Placental epithelial cell (primary cell): ENCODE results near the gene NOVA2. TPM values are rescaled to one million over a fixed set of nuclear protein-coding genes. Genes with fewer than 3 reads are reported as not detected.

Experiments
- small RNA-seq: library from RNA; depleted of rRNA; stranded (forward); fragments of <200 nt; gene quantifications from one replicate; pipeline ENCODE3, GENCODE V24; 2012
- total RNA-seq: library from RNA; depleted of rRNA; stranded (reverse); fragments of >200 nt; gene quantifications from 2 replicates; pipeline ENCODE4 v1.2.3, GENCODE V29; 2012

Gene NOVA2, protein sequence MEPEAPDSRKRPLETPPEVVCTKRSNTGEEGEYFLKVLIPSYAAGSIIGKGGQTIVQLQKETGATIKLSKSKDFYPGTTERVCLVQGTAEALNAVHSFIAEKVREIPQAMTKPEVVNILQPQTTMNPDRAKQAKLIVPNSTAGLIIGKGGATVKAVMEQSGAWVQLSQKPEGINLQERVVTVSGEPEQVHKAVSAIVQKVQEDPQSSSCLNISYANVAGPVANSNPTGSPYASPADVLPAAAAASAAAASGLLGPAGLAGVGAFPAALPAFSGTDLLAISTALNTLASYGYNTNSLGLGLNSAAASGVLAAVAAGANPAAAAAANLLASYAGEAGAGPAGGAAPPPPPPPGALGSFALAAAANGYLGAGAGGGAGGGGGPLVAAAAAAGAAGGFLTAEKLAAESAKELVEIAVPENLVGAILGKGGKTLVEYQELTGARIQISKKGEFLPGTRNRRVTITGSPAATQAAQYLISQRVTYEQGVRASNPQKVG
- total RNA-seq: not detected in 2 replicates

DNA sequence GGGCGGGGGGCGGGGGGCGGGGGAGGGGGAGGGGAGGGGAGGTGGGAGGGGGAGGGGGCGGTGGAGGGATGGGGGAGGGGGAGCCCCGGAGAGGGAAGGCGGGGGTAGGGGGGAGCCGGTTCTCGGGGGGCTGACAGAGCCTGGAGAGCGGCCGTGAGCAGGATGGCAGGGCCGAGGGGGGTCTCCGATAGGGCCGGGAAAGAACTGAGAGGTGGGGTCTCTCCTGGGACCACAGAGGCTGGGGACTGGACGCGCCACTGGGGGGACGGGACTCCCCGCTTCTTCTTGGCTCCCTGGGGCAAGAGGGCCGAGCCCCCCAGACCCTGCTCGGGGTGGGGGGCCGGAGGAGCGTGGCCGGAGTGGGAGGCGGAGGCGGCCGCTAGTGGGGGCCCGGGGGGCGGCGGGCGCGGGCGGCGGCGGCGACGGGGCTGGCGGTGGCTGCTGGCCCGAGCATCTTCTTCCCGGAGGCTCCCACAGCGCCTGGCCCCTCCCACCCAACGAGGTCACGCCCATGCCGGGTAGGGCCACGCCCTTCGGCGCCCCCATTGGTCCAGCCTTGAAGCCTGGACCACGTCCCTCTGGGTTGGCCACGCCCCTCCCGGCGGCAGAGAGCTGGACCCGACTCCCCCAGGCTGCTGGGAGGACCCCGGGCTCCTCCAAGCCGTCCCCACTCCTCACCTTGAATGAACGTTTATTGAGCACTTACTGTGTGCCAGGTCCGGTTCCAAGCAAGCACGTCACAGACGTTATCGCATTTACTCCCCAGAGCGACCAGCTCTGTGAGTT lies at the start of gene NOVA2:
Gene NOVA2, minus strand, starts transcription at position 313 of the 786 bp plus-strand sequence. CDS start 514 bp downstream, outside the sequence.

DNA sequence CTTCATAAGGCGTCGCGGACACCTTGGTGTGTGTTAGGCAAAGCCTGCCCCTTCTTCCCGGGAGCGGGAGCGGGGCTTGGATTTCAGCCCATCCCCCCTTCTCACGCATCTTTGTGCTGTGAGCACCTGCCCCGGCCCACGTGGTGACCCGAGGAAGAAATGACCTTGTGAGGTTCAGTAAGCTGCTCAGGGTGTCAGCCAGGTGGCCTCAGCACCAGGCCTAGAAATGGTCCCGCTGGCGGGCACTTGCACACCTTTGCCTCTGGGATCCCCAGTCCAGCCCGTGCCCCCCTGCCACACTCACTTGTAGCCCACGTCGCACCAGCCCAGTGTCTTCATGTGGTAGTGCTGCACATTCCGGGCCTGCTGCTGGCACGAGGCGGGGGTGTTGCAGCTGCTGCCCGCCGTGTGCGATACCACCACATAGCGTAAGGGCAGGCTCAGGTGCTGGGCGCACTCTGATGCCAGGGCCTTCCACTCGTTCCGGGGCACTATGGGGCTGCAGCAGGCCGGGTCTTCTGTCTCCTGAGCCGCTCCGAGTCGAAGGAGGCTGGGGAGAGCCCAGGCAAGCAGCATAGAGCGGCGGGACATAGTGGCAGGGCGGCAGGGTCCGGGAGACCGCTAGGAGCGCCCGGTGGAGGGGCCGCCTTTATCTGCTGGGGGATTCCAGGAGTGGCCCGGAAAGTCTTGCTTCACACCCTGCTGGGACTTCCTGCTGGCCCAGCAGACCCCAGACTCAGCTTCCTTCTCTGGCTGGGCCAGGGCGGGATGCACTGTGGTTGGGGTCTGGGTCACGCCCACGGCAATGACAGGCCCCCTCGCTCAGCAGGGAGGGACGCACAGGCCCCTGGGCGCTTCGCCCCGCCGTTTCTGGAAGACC lies 49.0 kb upstream of the NOVA2 start, which contains the start of gene PGLYRP1:
Gene PGLYRP1, minus strand, starts transcription at position 623 of the 880 bp plus-strand sequence. Its CDS starts 32 bp downstream, at position 591.

DNA sequence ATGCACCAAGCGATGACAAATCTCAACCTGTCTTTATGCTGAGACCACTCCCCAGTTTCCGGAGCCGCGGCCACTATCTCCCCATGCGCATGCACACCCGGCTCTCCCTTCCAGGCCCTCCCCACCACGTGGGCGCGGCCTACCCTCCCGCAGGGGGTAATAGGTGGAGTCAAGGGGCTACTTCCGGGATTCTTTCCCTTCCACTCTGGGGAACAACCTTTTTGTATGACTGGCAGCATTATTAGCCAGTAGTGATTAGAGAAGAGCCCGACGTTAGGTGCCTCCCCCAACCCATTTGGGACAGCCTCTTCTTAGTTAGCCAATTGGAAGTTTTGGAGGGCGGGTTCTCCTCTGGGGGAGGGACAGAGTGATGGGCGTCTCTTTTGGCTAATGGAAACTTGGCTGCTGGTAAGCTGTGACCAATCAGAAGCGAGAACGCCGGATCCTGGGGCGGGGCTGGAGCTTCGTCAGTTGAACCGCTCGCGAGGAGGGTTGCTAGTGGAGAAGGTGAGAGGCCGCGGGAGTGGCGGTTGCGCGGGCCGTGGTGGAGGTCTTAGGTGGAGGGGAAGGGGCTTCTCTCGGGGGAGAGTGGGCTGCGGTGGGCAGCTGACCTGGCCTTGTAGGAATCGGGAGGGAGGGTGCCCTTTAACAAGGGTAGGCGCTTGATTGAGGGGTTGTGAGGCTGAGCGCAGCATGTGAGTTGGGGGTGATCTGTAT lies 21.5 kb upstream of the NOVA2 start, which contains the start of gene CCDC61:
Gene CCDC61, plus strand, starts transcription at position 470 of the 717 bp plus-strand sequence. CDS start 7,552 bp downstream, outside the sequence.

DNA sequence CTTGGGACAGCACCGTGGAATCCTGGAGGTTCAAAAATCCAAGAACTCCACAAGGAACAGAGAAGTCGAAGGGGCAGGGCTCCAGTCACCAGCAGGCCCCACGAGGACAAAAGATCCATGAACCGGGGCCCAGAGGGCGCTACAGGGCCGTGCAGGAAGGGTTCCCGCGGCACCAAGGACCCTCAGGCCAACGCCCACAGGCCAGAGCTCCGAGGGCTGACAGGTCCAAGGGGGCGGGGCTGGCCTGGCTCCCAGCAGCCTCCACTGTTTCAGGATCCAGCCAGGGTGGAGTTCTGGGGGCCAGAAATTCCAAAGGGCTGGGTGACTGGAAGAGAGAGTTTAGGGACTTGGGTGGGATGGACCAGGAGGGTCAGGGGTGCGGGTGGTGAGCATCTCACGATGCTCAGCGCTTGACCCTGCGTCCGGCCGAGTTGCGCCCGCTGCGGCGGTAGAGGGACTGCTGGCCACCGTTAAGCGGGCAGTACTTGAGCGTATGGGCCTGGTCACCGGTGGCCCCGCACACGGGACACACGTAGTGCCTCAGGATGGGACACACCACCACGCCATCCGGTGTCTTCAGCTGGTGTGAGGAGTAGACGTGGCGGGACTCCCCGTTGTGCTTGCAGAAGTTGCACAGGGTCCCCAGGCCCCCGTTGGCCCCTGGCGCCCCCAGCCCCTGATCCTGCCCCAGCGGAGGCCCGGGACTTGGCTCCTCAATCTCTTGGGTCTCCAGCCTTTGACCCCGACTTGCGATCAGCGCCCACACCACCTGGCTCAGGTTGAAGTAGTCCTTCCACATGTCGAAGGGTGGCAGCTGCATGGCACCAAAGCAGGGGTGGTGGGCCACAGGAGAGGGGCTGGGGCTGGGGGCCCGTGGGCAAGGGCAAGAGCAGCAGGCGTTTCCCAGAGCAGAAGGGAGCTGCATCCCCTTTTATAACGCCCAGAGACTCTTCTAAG lies 59.5 kb downstream of the NOVA2 start, which contains the start of gene NANOS2:
Gene NANOS2, minus strand, starts transcription at position 905 of the 957 bp plus-strand sequence. Its CDS starts 85 bp downstream, at position 820.

DNA sequence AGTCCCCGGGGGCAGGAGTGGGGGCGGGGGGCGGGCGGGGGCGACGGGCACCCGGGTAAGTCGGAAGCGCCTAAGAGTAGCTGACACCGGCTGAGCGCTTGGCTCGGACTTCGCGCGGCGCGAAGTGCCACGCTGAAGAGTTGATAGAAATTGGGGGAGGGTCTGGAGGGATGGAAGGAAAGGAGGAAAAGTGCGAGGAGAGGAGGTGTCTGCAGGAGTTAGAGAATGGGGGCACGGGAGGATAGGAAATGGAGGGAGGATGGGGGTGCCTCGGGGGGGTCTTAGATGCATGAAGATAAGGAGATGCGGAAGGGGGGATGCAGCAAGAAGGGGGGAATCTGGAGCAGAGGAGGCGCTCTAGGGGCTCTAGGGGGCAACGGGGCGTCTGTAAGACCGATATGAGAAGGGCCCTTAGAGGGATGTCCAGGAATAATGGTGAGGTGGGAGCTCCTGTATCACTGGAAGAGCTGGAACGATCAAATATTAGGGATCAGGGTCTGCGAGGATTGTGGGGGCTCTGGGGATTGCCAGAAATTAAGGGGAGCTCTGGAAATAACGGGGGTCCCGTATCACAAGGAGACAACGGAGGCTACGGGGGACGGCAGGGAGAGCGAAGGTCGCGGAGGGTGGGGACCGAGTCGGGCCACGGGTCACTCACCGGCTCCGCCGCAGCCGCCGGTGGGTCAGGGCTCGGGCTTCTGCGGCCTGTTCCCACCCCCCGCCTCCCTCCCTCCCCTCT lies 71.6 kb downstream of the NOVA2 start, which contains the start of gene MYPOP:
Gene MYPOP, minus strand, starts transcription at position 702 of the 739 bp plus-strand sequence. CDS start 840 bp downstream, outside the sequence.

DNA sequence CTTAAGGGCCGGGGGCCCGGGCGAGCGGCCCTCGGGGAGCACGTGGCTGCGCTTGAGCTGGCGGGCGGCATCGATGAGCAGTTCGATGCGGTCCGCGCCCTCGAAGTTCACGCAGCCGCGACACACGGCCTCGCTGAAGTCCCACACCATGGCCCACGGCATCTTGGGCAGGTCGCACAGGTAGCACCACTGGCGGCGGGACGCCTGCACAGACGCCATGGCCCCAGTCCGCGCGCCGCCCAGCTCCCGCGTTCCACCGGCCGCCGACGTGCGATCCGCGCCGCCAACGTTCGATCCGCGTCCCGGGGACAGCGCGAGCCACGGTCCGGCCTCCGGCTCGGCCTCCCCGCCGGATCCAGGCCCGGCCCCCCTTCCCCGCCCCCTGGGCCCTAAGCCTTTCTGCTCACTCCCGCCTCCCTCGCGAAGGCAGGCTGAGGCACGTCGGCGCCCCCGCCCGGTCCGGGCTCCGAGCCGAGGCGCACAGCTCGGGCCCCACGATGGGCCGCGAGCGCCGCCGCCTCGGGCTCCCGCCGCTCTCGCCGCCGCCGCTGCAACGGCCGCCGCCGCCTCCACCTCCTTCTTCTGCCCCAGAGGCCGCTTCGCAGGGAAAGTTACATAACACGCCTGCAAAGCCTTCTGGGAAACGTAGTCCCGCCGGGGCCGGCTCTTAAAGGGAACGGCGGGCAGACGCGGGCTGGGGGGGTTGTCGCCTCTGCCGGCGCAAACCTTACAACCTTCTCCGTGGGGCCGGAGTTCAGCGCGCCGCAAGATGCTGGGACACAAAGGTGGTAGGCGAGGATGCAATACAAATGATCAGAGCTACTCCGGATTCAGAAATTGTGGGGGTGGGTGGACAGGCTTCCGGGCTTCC lies 87.9 kb downstream of the NOVA2 start, which contains the start of gene IRF2BP1:
Gene IRF2BP1, minus strand, starts transcription at position 586 of the 871 bp plus-strand sequence. Its CDS starts 367 bp downstream, at position 219.

Small RNA genes lying within 50 kb of the gene (small RNA-seq; reads per million reads assigned to genes)
- gene MIR769: 2.7 reads per million, percentile 84 among the genes with 10 or more reads in this experiment

Other genes with a start within 250 kb of the NOVA2 start
- gene FBXO46, start 243.0 kb downstream of the NOVA2 start, total RNA-seq: 7.2 and 8.2 TPM in 2 replicates
- gene MEIOSIN, start 240.4 kb downstream of the NOVA2 start, total RNA-seq: not detected in 2 replicates
- 14.9 and 18.8 TPM in 2 replicates for gene SIX5, start 204.6 kb downstream of the NOVA2 start, total RNA-seq
- gene DMPK, start 191.4 kb downstream of the NOVA2 start, total RNA-seq: 10.8 and 18.5 TPM in 2 replicates
- 33.4 and 36.5 TPM in 2 replicates for gene DMWD, start 181.0 kb downstream of the NOVA2 start, total RNA-seq
- gene RSPH6A, start 158.6 kb downstream of the NOVA2 start, total RNA-seq: 0.39 and 0.43 TPM in 2 replicates
- 42.0 and 47.6 TPM in 2 replicates for gene SYMPK, start 110.7 kb downstream of the NOVA2 start, total RNA-seq
- gene FOXA3, start 109.5 kb downstream of the NOVA2 start, total RNA-seq: not detected in 2 replicates
- gene IRF2BP1, start 87.7 kb downstream of the NOVA2 start, total RNA-seq: 31.6 and 39.7 TPM in 2 replicates
- gene MYPOP, start 71.3 kb downstream of the NOVA2 start, total RNA-seq: 1.6 and 2.0 TPM in 2 replicates
- not detected in 2 replicates for gene NANOS2, start 59.1 kb downstream of the NOVA2 start, total RNA-seq
- gene CCDC61, start 21.6 kb upstream of the NOVA2 start, total RNA-seq: 6.5 and 7.1 TPM in 2 replicates
- gene PGLYRP1, start 49.2 kb upstream of the NOVA2 start, total RNA-seq: not detected in 2 replicates
- gene IGFL4, start 67.1 kb upstream of the NOVA2 start, total RNA-seq: not detected in 2 replicates
- not detected in 2 replicates for gene IGFL3, start 150.8 kb upstream of the NOVA2 start, total RNA-seq
- gene IGFL2, start 174.4 kb upstream of the NOVA2 start, total RNA-seq: 0.11 TPM in 1 of 2 replicates, not detected in the other